Measurements from ENCODE around the gene FAM53B. TPM values are rescaled to one million over a fixed set of nuclear protein-coding genes. Genes with fewer than 3 reads are reported as not detected.

The FAM53B gene
- total RNA-seq, 1 experiment from 2014 or later, result 9.8 TPM

- Histone ChIP-seq H3K4me1 (replicated peaks; ENCODE audit: insufficient read depth) (no peaks in the 10 kb centered on the region), H3K9me3 (ENCODE audit: insufficient read depth, low read depth) (no peaks in the 10 kb centered on the region), H3K4me2 (no peak overlapping the region), H3K27ac (no peak overlapping the region), H3K4me3 (no peak overlapping the region), H4K20me1 (ENCODE audit: insufficient read depth) (no peaks in the 10 kb centered on the region), H3K27me3 (ENCODE audit: insufficient read depth, low read depth) (no peaks in the 10 kb centered on the region), H2AFZ (no peak overlapping the region), H3K9me2 (ENCODE audit: insufficient read depth) (no peaks in the 10 kb centered on the region), H3F3A (ENCODE audit: insufficient read depth, low read depth) (no peaks in the 10 kb centered on the region), H3K36me3 (ENCODE audit: low read depth) (no peaks in the 10 kb centered on the region), H3K79me2 (ENCODE audit: low read depth) (no peaks in the 10 kb centered on the region)
- intact Hi-C loops (cut with micrococcal nuclease; ENCODE audit: unreplicated experiment), result no loop called here
- ChIA-PET POLR2A (ENCODE audit: unreplicated experiment) (no interaction called here), CTCF (no interaction called here)
- no peak for DNase-seq
- no TSS peak for BruUV-seq (replicated peaks)
- TF ChIP-seq CTCF (conservative IDR thresholded peaks at IDR 0.05) (no peak), EZH2 (IDR thresholded peaks at IDR 0.05; ENCODE audit: low read depth) (no peak)
Observed at GRCh38 chr10:124709861-124710260, 34.3 kb downstream of the FAM53B start.

GRCh38 chr10:124708922-124709520 lies 35.2 kb downstream of the FAM53B start:
- Histone ChIP-seq H3F3A (ENCODE audit: insufficient read depth, low read depth) (no peaks in the 10 kb centered on the region), H3K9me2 (ENCODE audit: insufficient read depth) (no peaks in the 10 kb centered on the region), H3K36me3 (ENCODE audit: low read depth) (no peaks in the 10 kb centered on the region), H3K27me3 (ENCODE audit: insufficient read depth, low read depth) (no peaks in the 10 kb centered on the region), H3K4me3 (no peak overlapping the region), H3K79me2 (ENCODE audit: low read depth) (no peaks in the 10 kb centered on the region), H3K9me3 (ENCODE audit: insufficient read depth, low read depth) (no peaks in the 10 kb centered on the region), H3K27ac (no peak overlapping the region), H3K4me1 (replicated peaks; ENCODE audit: insufficient read depth) (no peaks in the 10 kb centered on the region), H2AFZ (no peak overlapping the region), H3K4me2 (no peak overlapping the region), H4K20me1 (ENCODE audit: insufficient read depth) (no peaks in the 10 kb centered on the region)
- intact Hi-C loops (cut with micrococcal nuclease; ENCODE audit: unreplicated experiment), result no loop called here
- ChIA-PET CTCF (no interaction called here), POLR2A (ENCODE audit: unreplicated experiment) (interaction anchor here (0.7 kb wide), 1 partner anchor 13 kb away, joined by 4 read pairs; no protein-coding TSS in a partner anchor)
- TF ChIP-seq EZH2 (IDR thresholded peaks at IDR 0.05; ENCODE audit: low read depth), result no peak
- TF ChIP-seq CTCF (conservative IDR thresholded peaks at IDR 0.05), result no peak
- no TSS peak for BruUV-seq (replicated peaks)
- no peak for DNase-seq

- Histone ChIP-seq H3K36me3 (ENCODE audit: low read depth) (no peaks in the 10 kb centered on the region), H3K27ac (no peak overlapping the region), H3K9me3 (ENCODE audit: insufficient read depth, low read depth) (no peaks in the 10 kb centered on the region), H3K79me2 (ENCODE audit: low read depth) (no peaks in the 10 kb centered on the region), H3K4me3 (no peak overlapping the region), H4K20me1 (ENCODE audit: insufficient read depth) (no peaks in the 10 kb centered on the region), H3K4me2 (no peak overlapping the region), H2AFZ (no peak overlapping the region), H3K4me1 (replicated peaks; ENCODE audit: insufficient read depth) (no peaks in the 10 kb centered on the region), H3K9me2 (ENCODE audit: insufficient read depth) (no peaks in the 10 kb centered on the region), H3K27me3 (ENCODE audit: insufficient read depth, low read depth) (no peaks in the 10 kb centered on the region), H3F3A (ENCODE audit: insufficient read depth, low read depth) (no peaks in the 10 kb centered on the region)
- no peak for DNase-seq
- no peak for TF ChIP-seq EZH2 (IDR thresholded peaks at IDR 0.05; ENCODE audit: low read depth)
- no peak for TF ChIP-seq CTCF (conservative IDR thresholded peaks at IDR 0.05)
- intact Hi-C loops (cut with micrococcal nuclease; ENCODE audit: unreplicated experiment), result no loop called here
- POLR2A ChIA-PET (ENCODE audit: unreplicated experiment), result interaction anchor here (0.6 to 0.7 kb wide), 2 partner anchors 14 to 18 kb away, joined by 4 to 8 read pairs; no protein-coding TSS in a partner anchor
- BruUV-seq (replicated peaks), result no TSS peak
- CTCF ChIA-PET, result no interaction called here
Observed at GRCh38 chr10:124708246-124708779, 35.9 kb downstream of the FAM53B start.
